Measurements from ENCODE around the gene ANTXR2.

DNA sequence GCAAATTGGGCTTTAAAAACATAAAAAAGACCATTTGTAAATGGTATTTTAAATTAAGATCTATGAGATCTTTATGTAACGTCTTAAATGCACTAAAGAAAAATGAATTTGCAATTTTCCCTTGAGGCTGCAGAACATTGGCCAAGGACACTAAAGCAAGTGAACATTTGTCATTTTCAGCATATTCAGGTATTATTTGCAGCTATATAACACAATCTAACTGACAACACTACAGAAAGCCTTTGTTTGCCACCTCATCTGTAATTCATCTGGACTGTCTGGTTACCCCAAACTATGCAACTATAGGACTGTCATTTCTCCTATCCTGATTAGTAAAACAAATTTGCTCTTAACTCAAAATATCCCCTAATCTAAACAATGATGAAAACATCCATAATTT is 74.8 kb downstream of the ANTXR2 start:
- TF ChIP-seq, protein P1, sequence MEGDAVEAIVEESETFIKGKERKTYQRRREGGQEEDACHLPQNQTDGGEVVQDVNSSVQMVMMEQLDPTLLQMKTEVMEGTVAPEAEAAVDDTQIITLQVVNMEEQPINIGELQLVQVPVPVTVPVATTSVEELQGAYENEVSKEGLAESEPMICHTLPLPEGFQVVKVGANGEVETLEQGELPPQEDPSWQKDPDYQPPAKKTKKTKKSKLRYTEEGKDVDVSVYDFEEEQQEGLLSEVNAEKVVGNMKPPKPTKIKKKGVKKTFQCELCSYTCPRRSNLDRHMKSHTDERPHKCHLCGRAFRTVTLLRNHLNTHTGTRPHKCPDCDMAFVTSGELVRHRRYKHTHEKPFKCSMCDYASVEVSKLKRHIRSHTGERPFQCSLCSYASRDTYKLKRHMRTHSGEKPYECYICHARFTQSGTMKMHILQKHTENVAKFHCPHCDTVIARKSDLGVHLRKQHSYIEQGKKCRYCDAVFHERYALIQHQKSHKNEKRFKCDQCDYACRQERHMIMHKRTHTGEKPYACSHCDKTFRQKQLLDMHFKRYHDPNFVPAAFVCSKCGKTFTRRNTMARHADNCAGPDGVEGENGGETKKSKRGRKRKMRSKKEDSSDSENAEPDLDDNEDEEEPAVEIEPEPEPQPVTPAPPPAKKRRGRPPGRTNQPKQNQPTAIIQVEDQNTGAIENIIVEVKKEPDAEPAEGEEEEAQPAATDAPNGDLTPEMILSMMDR (IDR thresholded peaks at IDR 0.05) = no peak
- TF ChIP-seq POLR2A (IDR thresholded peaks at IDR 0.05) (no peak), EP300 (IDR thresholded peaks at IDR 0.05) (no peak)
